ENCODE measurements around the gene COL7A1.

DNA sequence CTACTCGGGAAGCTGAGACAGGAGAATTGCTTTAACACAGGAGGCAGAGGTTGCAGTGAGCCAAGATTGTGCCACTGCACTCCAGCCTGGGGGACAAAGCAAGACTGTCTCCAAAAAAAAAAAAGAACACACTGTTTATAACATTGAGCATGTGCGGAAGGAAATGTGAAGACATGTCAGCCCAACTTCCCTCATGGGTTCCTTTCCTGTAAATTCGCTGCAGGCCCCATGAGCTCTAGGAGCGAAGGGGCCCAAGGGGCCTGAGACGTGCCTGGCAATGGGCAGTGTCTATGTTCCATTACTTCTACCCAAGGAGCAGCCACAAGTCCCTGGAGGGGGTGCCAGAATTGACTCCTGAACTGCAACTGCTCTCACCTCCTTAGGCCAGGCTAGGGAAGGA is 41.8 kb downstream of the COL7A1 start:
- TF ChIP-seq YY1 (IDR thresholded peaks at IDR 0.05; ENCODE audit: insufficient read depth, insufficient read length), result no peak
- no peak for TF ChIP-seq ZNF274 (IDR thresholded peaks at IDR 0.05; ENCODE audit: low read depth, low read length)
- no peak for TF ChIP-seq SUZ12 (IDR thresholded peaks at IDR 0.05; ENCODE audit: extremely low read depth, insufficient read depth, insufficient read length)
